ENCODE measurements around the gene TRANK1. TPM values are rescaled to one million over a fixed set of nuclear protein-coding genes. Genes with fewer than 3 reads are reported as not detected.

Gene TRANK1
- total RNA-seq, 6 experiments from 2014 or later, result 1.00 to 3.0 (median 1.4) TPM

GRCh38 chr3:36909181-36909580 is 35.7 kb downstream of the TRANK1 start:
- Mint-ChIP-seq H3K27ac (no peak overlapping the region), H3K4me1 (ENCODE audit: low read depth) (peaks cover 37% of the 10 kb centered on the region), H3K36me3 (ENCODE audit: low read depth) (no peaks in the 10 kb centered on the region), H3K9me3 (no peaks in the 10 kb centered on the region), H3K27me3 (ENCODE audit: insufficient read depth) (no peaks in the 10 kb centered on the region; the same call in none of the 2 replicates), H3K4me3 (no peak overlapping the region; the same call in 1 of the 2 replicates)
- no peak for TF ChIP-seq CTCF (IDR thresholded peaks at IDR 0.05)
- DNase-seq, result no peak

- Mint-ChIP-seq H3K4me1 (ENCODE audit: low read depth) (peaks cover 37% of the 10 kb centered on the region), H3K9me3 (no peaks in the 10 kb centered on the region), H3K36me3 (ENCODE audit: low read depth) (no peaks in the 10 kb centered on the region), H3K27me3 (ENCODE audit: insufficient read depth) (no peaks in the 10 kb centered on the region; the same call in none of the 2 replicates), H3K4me3 (peak overlapping the region; percentile 86), H3K27ac (peak overlapping the region; percentile 60; the same call in 1 of the 2 replicates)
- TF ChIP-seq CTCF (IDR thresholded peaks at IDR 0.05), result no peak
- DNase-seq, result no peak
These were observed 36.1 kb downstream of the TRANK1 start for GRCh38 chr3:36908647-36909180.

- H3K9me3 Mint-ChIP-seq, result no peaks in the 10 kb centered on the region
- H3K36me3 Mint-ChIP-seq (ENCODE audit: low read depth), result no peaks in the 10 kb centered on the region
- peaks cover 32% of the 10 kb centered on the region for H3K4me1 Mint-ChIP-seq (ENCODE audit: low read depth)
- TF ChIP-seq CTCF (IDR thresholded peaks at IDR 0.05), result no peak
- no peaks in the 10 kb centered on the region; the same call in none of the 2 replicates for H3K27me3 Mint-ChIP-seq (ENCODE audit: insufficient read depth)
- peak; percentile 15 for DNase-seq
- peak overlapping the region; percentile 60 for H3K27ac Mint-ChIP-seq
- H3K4me3 Mint-ChIP-seq, result peak overlapping the region; percentile 86
These were observed 36.8 kb downstream of the TRANK1 start for GRCh38 chr3:36907911-36908646.

- TF ChIP-seq CTCF (IDR thresholded peaks at IDR 0.05), result no peak
- H3K27ac Mint-ChIP-seq, result no peak overlapping the region
- H3K9me3 Mint-ChIP-seq, result no peaks in the 10 kb centered on the region
These were observed 38.2 kb downstream of the TRANK1 start for GRCh38 chr3:36906504-36907149.

GRCh38 chr3:36905545-36905944 is 39.3 kb downstream of the TRANK1 start:
- no peak for TF ChIP-seq CTCF (IDR thresholded peaks at IDR 0.05)
- Mint-ChIP-seq H3K4me3 (no peak overlapping the region), H3K9me3 (no peaks in the 10 kb centered on the region), H3K27ac (no peak overlapping the region), H3K36me3 (ENCODE audit: low read depth) (no peaks in the 10 kb centered on the region), H3K4me1 (ENCODE audit: low read depth) (peaks cover 24% of the 10 kb centered on the region), H3K27me3 (ENCODE audit: insufficient read depth) (no peaks in the 10 kb centered on the region; the same call in 1 of the 2 replicates)
- no peak for DNase-seq

More at GRCh38 chr3:36906504-36907149, 38.2 kb downstream of the TRANK1 start:
- Mint-ChIP-seq H3K4me1 (ENCODE audit: low read depth) (peaks cover 24% of the 10 kb centered on the region), H3K27me3 (ENCODE audit: insufficient read depth) (no peaks in the 10 kb centered on the region; the same call in none of the 2 replicates), H3K4me3 (no peak overlapping the region), H3K36me3 (ENCODE audit: low read depth) (no peaks in the 10 kb centered on the region)
- no peak for DNase-seq
